HepG2 (cell line): ENCODE measurements around the gene TNFRSF6B. TPM values are rescaled to one million over a fixed set of nuclear protein-coding genes. Genes with fewer than 3 reads are reported as not detected.
A peak's percentile ranks its signal among the peaks of the same experiment; 100 is the strongest.

Experiments used
- ETV5 ChIP-seq: IDR thresholded peaks from 2 replicates; pipeline ENCODE4 v1.6.1; 2018; ENCODE audit warnings: missing biosample characterization, missing genetic modification reagents, inconsistent platforms, borderline replicate concordance
- FOSL2 ChIP-seq: sonication (generic); formaldehyde crosslinking; IDR thresholded peaks from 2 replicates; pipeline ENCODE4 v1.4.0; 2020; ENCODE audit warnings: missing genetic modification reagents
- FOXJ3 ChIP-seq: sonication (generic); formaldehyde crosslinking; IDR thresholded peaks from 2 replicates; pipeline ENCODE4 v1.4.0; 2020; ENCODE audit warnings: missing genetic modification reagents, mild to moderate bottlenecking, borderline replicate concordance
- GABPB1 ChIP-seq: IDR thresholded peaks from 2 replicates; pipeline ENCODE4 v1.6.1; 2016; ENCODE audit warnings: mild to moderate bottlenecking, missing genetic modification reagents, moderate library complexity, missing compliant biosample characterization
- KDM2A ChIP-seq: sonication (generic); formaldehyde crosslinking; IDR thresholded peaks from 2 replicates; pipeline ENCODE4 v1.4.0; 2020; ENCODE audit warnings: low read depth, missing genetic modification reagents, borderline replicate concordance
- MYC ChIP-seq: sonication (generic); formaldehyde crosslinking; IDR thresholded peaks from 2 replicates; pipeline ENCODE4 v1.9.0; 2021; ENCODE audit warnings: missing genetic modification reagents, borderline replicate concordance
- NFYB ChIP-seq: sonication (generic); formaldehyde crosslinking; IDR thresholded peaks from 2 replicates; pipeline ENCODE4 v1.4.0; 2020; ENCODE audit warnings: missing genetic modification reagents
- NR2F6 ChIP-seq, 2 experiments: IDR thresholded peaks; 2 replicates each; pipeline ENCODE4 v1.6.1; 2016; ENCODE audit warnings: antibody characterized with exemption in 1 of 2, mild to moderate bottlenecking in 1 of 2
- SRY ChIP-seq: sonication (generic); formaldehyde crosslinking; IDR thresholded peaks from 2 replicates; pipeline ENCODE4 v1.8.0; 2022; ENCODE audit warnings: mild to moderate bottlenecking, missing genetic modification reagents
- ZBTB38 ChIP-seq: sonication (generic); formaldehyde crosslinking; IDR thresholded peaks from 2 replicates; pipeline ENCODE4 v1.5.1; 2020; ENCODE audit warnings: mild to moderate bottlenecking, missing genetic modification reagents
- ZNF264 ChIP-seq: sonication (generic); formaldehyde crosslinking; IDR thresholded peaks from 2 replicates; pipeline ENCODE4 v1.4.0; 2020; ENCODE audit warnings: missing genetic modification reagents
- ZNF331 ChIP-seq: sonication (generic); formaldehyde crosslinking; IDR thresholded peaks from 2 replicates; pipeline ENCODE4 v1.4.0; 2020; ENCODE audit warnings: missing genetic modification reagents
- polyA plus RNA-seq, 8 experiments: library from polyadenylated mRNA; depleted of rRNA in 3 of 8; stranded (reverse) in 7 of 8; unstranded in 1 of 8; fragments of >200 nt; fragmentation: Illumina TruSeq in 4 of 8; extraction: Trizol in 4 of 8; gene quantifications; 2 replicates each; pipeline versions ENCODE4 v1.2.1 to v1.2.3, GENCODE V29; 2011 to 2016; ENCODE audit warnings: low read depth in 4 of 8, missing spikeins in 1 of 8, mixed read lengths in 1 of 8; ENCODE audit not compliant: insufficient read depth in 1 of 8
- total RNA-seq, 5 experiments: library from RNA; depleted of rRNA; stranded (reverse); fragments of >200 nt; fragmentation: Illumina TruSeq; extraction: Trizol; gene quantifications; 2 replicates each; pipeline ENCODE4 v1.2.3, GENCODE V29; 2016; ENCODE audit warnings: low read depth in 1 of 5
- TF ChIP-seq, protein P1 (sequence below): sonication (generic); formaldehyde crosslinking; IDR thresholded peaks from 2 replicates; pipeline ENCODE4 v1.4.0; 2020; ENCODE audit warnings: missing genetic modification reagents
- TF ChIP-seq, protein P2 (sequence below): sonication (generic); formaldehyde crosslinking; IDR thresholded peaks from 2 replicates; pipeline ENCODE4 v1.4.0; 2020; ENCODE audit warnings: mild to moderate bottlenecking, missing genetic modification reagents
- TF ChIP-seq, protein P3 (sequence below): IDR thresholded peaks from 2 replicates; pipeline ENCODE4 v1.6.1; 2012; ENCODE audit warnings: inconsistent platforms

Gene TNFRSF6B
- total and polyA plus RNA-seq, 2 of the 13 experiments (the other 11 are each of a cell fraction or from before 2014, with no cell fraction given), result 0.24 TPM; not detected in 1

DNA sequence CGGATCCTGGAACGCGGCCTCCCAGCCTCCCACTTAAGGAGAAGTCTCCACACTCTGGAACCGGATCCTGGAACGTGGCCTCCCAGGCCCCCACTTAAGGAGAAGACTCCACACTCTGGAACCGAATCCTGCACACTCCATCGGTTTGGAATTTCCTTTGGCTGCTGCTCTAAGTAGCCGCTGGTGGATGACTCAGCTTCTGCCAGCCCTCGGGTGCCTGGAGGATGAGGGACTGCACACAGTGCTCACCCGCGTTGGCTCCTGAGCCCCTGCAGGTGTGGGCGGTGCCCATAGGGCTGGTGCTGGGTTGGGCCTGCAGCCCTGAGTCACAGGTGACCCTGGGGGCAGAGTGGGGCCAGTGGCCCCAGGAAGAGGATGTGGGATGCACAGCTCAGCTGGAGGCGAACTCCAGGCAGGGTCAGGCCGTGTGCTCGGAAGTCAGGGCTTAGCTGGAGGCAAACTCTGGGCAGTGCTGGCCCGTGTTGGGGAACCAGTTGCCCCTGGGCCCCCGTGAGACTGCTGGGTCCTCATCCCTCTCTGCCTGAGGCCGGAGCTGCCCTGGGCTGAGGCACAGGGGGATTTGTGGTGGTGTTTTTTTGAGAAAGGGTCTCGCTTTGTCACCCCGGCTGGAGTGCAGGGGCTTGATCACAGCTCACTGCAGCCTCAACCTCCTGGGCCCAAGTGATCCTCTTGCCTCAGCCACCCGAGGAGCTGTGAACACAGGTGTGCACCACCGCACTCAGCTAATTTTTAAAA, 13.9 kb upstream of the TNFRSF6B start (continued):
- TF ChIP-seq, protein P1, sequence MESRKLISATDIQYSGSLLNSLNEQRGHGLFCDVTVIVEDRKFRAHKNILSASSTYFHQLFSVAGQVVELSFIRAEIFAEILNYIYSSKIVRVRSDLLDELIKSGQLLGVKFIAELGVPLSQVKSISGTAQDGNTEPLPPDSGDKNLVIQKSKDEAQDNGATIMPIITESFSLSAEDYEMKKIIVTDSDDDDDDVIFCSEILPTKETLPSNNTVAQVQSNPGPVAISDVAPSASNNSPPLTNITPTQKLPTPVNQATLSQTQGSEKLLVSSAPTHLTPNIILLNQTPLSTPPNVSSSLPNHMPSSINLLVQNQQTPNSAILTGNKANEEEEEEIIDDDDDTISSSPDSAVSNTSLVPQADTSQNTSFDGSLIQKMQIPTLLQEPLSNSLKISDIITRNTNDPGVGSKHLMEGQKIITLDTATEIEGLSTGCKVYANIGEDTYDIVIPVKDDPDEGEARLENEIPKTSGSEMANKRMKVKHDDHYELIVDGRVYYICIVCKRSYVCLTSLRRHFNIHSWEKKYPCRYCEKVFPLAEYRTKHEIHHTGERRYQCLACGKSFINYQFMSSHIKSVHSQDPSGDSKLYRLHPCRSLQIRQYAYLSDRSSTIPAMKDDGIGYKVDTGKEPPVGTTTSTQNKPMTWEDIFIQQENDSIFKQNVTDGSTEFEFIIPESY (CRISPR knock-in tag), result peak; percentile 91
- TF ChIP-seq, protein P2, sequence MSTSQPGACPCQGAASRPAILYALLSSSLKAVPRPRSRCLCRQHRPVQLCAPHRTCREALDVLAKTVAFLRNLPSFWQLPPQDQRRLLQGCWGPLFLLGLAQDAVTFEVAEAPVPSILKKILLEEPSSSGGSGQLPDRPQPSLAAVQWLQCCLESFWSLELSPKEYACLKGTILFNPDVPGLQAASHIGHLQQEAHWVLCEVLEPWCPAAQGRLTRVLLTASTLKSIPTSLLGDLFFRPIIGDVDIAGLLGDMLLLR (CRISPR knock-in tag), result peak; percentile 51; the same call in 1 of the 2 replicates
- TF ChIP-seq NR2F6 (IDR thresholded peaks at IDR 0.05), result no peak
- TF ChIP-seq NR2F6 (CRISPR knock-in tag; IDR thresholded peaks at IDR 0.05), result peak; percentile 52; the same call in 1 of the 2 replicates
- no peak for TF ChIP-seq ZNF331
- peak; percentile 25; the same call in 1 of the 2 replicates for TF ChIP-seq MYC (CRISPR knock-in tag)
- TF ChIP-seq, protein P3, sequence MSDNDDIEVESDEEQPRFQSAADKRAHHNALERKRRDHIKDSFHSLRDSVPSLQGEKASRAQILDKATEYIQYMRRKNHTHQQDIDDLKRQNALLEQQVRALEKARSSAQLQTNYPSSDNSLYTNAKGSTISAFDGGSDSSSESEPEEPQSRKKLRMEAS, result 0 out of 2 replicates have a peak, but pooled peaks have one; percentile 19
- TF ChIP-seq FOSL2, result peak; percentile 85
- TF ChIP-seq FOXJ3 (CRISPR knock-in tag), result no peak
- TF ChIP-seq ZBTB38 (CRISPR knock-in tag), result peak; percentile 73; the same call in 1 of the 2 replicates
- peak; percentile 50; the same call in 1 of the 2 replicates for TF ChIP-seq ETV5 (CRISPR knock-in tag)
- TF ChIP-seq GABPB1 (CRISPR knock-in tag), result peak; percentile 63
- peak; percentile 65; the same call in 1 of the 2 replicates for TF ChIP-seq KDM2A (CRISPR knock-in tag)
- no peak for TF ChIP-seq ZNF264 (CRISPR knock-in tag)
- 0 out of 2 replicates have a peak, but pooled peaks have one; percentile 12 for TF ChIP-seq NFYB (CRISPR knock-in tag)
- TF ChIP-seq SRY, result 0 out of 2 replicates have a peak, but pooled peaks have one; percentile 27
